GM23338 (cell line): ENCODE results near the gene TBCD. TPM values are rescaled to one million over a fixed set of nuclear protein-coding genes. Genes with fewer than 3 reads are reported as not detected.

Source experiments
- ATAC-seq: fragments of 200-7000 bp; cut with Tn5 transposase; 3 replicates; pipeline ENCODE4 v1.9.1; 2020
- DNase-seq: peaks from one replicate; pipeline ENCODE4 v3.0.0-alpha.2; 2015; ENCODE audit warnings: low spot score
- H2AFZ ChIP-seq: fragments of 200-600 bp; sonication (generic); 2 replicates; pipeline ENCODE4 v1.8.0; 2016; ENCODE audit warnings: antibody characterized with exemption, mild to moderate bottlenecking, moderate library complexity
- H3F3A ChIP-seq: fragments of 200-600 bp; sonication (generic); replicated peaks from 2 replicates; pipeline ENCODE4 v1.8.0; 2017; ENCODE audit warnings: antibody characterized with exemption, mixed run types, low read depth
- H3K27ac ChIP-seq: fragments of 200-600 bp; sonication (generic); 2 replicates; pipeline ENCODE4 v1.6.1; 2016; ENCODE audit warnings: low read depth
- H3K27me3 ChIP-seq: fragments of 200-600 bp; sonication (generic); 2 replicates; pipeline ENCODE4 v1.8.0; 2016; ENCODE audit warnings: mild to moderate bottlenecking, mixed run types, moderate library complexity; ENCODE audit not compliant: insufficient read depth
- H3K36me3 ChIP-seq: fragments of 200-600 bp; sonication (generic); 2 replicates; pipeline ENCODE4 v1.8.0; 2016; ENCODE audit warnings: mild to moderate bottlenecking; ENCODE audit not compliant: insufficient read depth
- H3K4me1 ChIP-seq: fragments of 200-600 bp; sonication (generic); 2 replicates; pipeline ENCODE4 v1.8.0; 2016; ENCODE audit warnings: mild to moderate bottlenecking, moderate library complexity; ENCODE audit not compliant: insufficient read depth
- H3K4me2 ChIP-seq: fragments of 200-600 bp; sonication (generic); 2 replicates; pipeline ENCODE4 v1.7.1; 2017; ENCODE audit warnings: mixed run types
- H3K4me3 ChIP-seq: fragments of 200-600 bp; sonication (generic); 2 replicates; pipeline ENCODE4 v1.6.1; 2016; ENCODE audit warnings: mixed run types
- H3K79me2 ChIP-seq: fragments of 200-600 bp; sonication (generic); replicated peaks from 2 replicates; pipeline ENCODE4 v1.8.0; 2017; ENCODE audit warnings: mild to moderate bottlenecking; ENCODE audit not compliant: insufficient read depth
- H3K9me2 ChIP-seq: fragments of 200-600 bp; sonication (generic); 2 replicates; pipeline ENCODE4 v1.8.0; 2017; ENCODE audit not compliant: insufficient read depth
- H4K20me1 ChIP-seq: fragments of 200-600 bp; sonication (generic); replicated peaks from 2 replicates; pipeline ENCODE4 v1.8.0; 2017; ENCODE audit warnings: mild to moderate bottlenecking; ENCODE audit not compliant: insufficient read depth
- H3K27ac Mint-ChIP-seq: 2 replicates; pipeline ENCODE4 v1.8.0; 2020; ENCODE audit warnings: inconsistent platforms, mild to moderate bottlenecking, moderate library complexity, mixed read lengths
- H3K27me3 Mint-ChIP-seq: 3 replicates; pipeline ENCODE4 v1.8.0; 2022; ENCODE audit warnings: low read depth, mild to moderate bottlenecking, moderate library complexity, mixed read lengths, inconsistent platforms; ENCODE audit not compliant: insufficient read depth, poor library complexity
- H3K36me3 Mint-ChIP-seq: 3 replicates; pipeline ENCODE4 v1.8.0; 2021; ENCODE audit warnings: low read depth, mild to moderate bottlenecking, inconsistent platforms, moderate library complexity, mixed read lengths
- H3K4me1 Mint-ChIP-seq: 3 replicates; pipeline ENCODE4 v1.8.0; 2020; ENCODE audit warnings: mild to moderate bottlenecking, inconsistent platforms, mixed read lengths
- H3K4me3 Mint-ChIP-seq: 3 replicates; pipeline ENCODE4 v1.8.0; 2021; ENCODE audit warnings: moderate library complexity, mild to moderate bottlenecking, inconsistent platforms, mixed read lengths
- H3K9me3 Mint-ChIP-seq: 3 replicates; pipeline ENCODE4 v1.8.0; 2020; ENCODE audit warnings: moderate library complexity, mild to moderate bottlenecking, inconsistent platforms, mixed read lengths
- CREB1 ChIP-seq: fragments of 250-450 bp; sonication (Bioruptor Pico); IDR thresholded peaks from 2 replicates; pipeline ENCODE4 v1.5.0; 2020; ENCODE audit warnings: low read depth, mild to moderate bottlenecking, moderate library complexity
- EZH2 ChIP-seq: fragments of 200-600 bp; sonication (generic); IDR thresholded peaks from one replicate; pipeline ENCODE4 v1.8.0; 2017; ENCODE audit warnings: antibody characterized with exemption, mild to moderate bottlenecking, low read depth; ENCODE audit not compliant: unreplicated experiment
- EZH2phosphoT487 ChIP-seq: fragments of 200-600 bp; sonication (generic); IDR thresholded peaks from one replicate; pipeline ENCODE4 v1.8.1; 2018; ENCODE audit warnings: antibody characterized with exemption; ENCODE audit not compliant: unreplicated experiment
- JUNB ChIP-seq: IDR thresholded peaks from one replicate; pipeline ENCODE4 v1.6.1; 2016; ENCODE audit warnings: antibody characterized with exemption; ENCODE audit not compliant: unreplicated experiment
- NANOG ChIP-seq: IDR thresholded peaks from 2 replicates; pipeline ENCODE4 v1.6.1; 2016; ENCODE audit warnings: antibody characterized with exemption, borderline replicate concordance
- POLR2AphosphoS5 ChIP-seq: IDR thresholded peaks from 2 replicates; pipeline ENCODE4 v1.6.1; 2016; ENCODE audit warnings: antibody characterized with exemption, low read depth
- STAT1 ChIP-seq: IDR thresholded peaks from one replicate; pipeline ENCODE4 v1.6.1; 2016; ENCODE audit warnings: antibody characterized with exemption; ENCODE audit not compliant: unreplicated experiment
- ZNF114 ChIP-seq: fragments of 250-450 bp; sonication (Bioruptor Pico); IDR thresholded peaks from 2 replicates; pipeline ENCODE4 v1.5.0; 2020; ENCODE audit warnings: mild to moderate bottlenecking, moderate library complexity
- ZNF331 ChIP-seq: fragments of 250-450 bp; sonication (Bioruptor Pico); IDR thresholded peaks from 2 replicates; pipeline ENCODE4 v1.5.0; 2020; ENCODE audit warnings: low read depth, mild to moderate bottlenecking, moderate library complexity
- polyA plus RNA-seq: library from polyadenylated mRNA; unstranded; fragments of >200 nt; fragmentation: Nextera tagmentation; extraction: Ambion mirVana; gene quantifications from 2 replicates; pipeline ENCODE4 v1.2.1, GENCODE V29; 2016
- total RNA-seq: library from RNA; depleted of rRNA; stranded (reverse); fragments of >200 nt; shearing (Covaris generic); gene quantifications from 2 replicates; pipeline ENCODE4 v1.2.3, GENCODE V29; 2014
- TF ChIP-seq, protein P1 (sequence below): IDR thresholded peaks from one replicate; pipeline ENCODE4 v1.6.1; 2018; ENCODE audit warnings: antibody characterized with exemption; ENCODE audit not compliant: unreplicated experiment
- TF ChIP-seq, protein P2 (sequence below): IDR thresholded peaks from 2 replicates; pipeline ENCODE4 v1.6.1; 2016; ENCODE audit warnings: antibody characterized with exemption
- TF ChIP-seq, protein P3 (sequence below): fragments of 250-450 bp; sonication (Bioruptor Pico); IDR thresholded peaks from 2 replicates; pipeline ENCODE4 v1.5.0; 2020; ENCODE audit warnings: mild to moderate bottlenecking, moderate library complexity
- TF ChIP-seq, protein P4 (sequence below), 2 experiments: fragments of 200-600 bp in 1 of 2; sonication (generic) in 1 of 2; conservative IDR thresholded peaks; 2 replicates each; pipeline versions ENCODE4 v1.5.1 to v1.6.1; 2016 to 2017; ENCODE audit warnings: antibody characterized with exemption in 2 of 2, low read depth in 2 of 2, mild to moderate bottlenecking in 2 of 2, moderate library complexity in 1 of 2

TBCD gene
- total and polyA plus RNA-seq, 2 experiments from 2014 or later = 75.0 to 116 TPM

DNA sequence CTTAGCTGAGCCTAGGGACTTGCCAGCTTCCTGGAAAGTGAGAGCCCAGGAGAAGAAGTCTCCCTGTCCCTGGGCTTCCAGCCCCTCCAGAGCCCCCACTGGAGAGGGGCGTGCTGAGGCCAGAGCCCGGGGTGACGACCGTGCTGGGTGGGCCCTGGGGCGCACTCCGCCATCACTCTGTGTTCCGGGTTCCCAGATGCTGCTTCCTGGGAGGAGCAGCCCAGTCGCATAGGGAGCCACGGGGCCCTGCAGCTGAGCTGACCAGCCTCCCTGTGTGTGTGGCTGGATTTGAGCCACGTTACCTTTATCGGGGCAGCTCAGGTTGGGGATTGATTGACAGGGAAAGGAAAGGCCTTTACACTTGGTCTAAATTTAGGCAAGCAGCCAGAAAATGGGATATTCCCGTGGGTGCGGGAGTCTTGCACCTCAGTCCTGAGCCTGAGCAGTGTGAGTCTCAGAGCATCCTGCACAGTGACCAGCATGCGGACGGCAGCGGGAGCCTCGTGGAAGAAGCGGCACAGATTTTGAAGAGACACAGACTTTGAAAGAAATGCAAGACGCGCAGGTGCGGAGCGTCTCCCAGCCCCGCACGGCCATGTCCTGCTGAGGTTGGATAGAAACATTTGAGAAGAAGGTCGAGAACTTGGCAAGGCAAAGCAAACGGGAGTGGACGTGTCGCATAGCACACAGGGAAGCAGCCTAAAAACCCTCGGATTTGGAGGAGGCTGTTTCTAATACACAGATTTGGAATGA is 139.2 kb downstream of the TBCD start:
- H3K27me3 Mint-ChIP-seq = peaks cover 4% of the 10 kb centered on the region
- DNase-seq (no peak), ATAC-seq (no peak)
- Histone ChIP-seq H3K4me2 (no peak overlapping the region), H4K20me1 (peaks cover 5% of the 10 kb centered on the region; the same call in 1 of the 2 replicates), H3K27me3 (no peaks in the 10 kb centered on the region), H2AFZ (no peak overlapping the region), H3K4me3 (no peak overlapping the region), H3K79me2 (peaks cover 24% of the 10 kb centered on the region), H3K27ac (no peak overlapping the region), H3K4me1 (no peaks in the 10 kb centered on the region), H3K9me2 (no peaks in the 10 kb centered on the region), H3F3A (0 out of 2 replicates have a peak, but pooled peaks cover 4% of the 10 kb centered on the region), H3K36me3 (0 out of 2 replicates have a peak, but pooled peaks cover 3% of the 10 kb centered on the region)
- no peaks in the 10 kb centered on the region; the same call in 2 of the 3 replicates for H3K9me3 Mint-ChIP-seq
- TF ChIP-seq ZNF114 (CRISPR knock-in tag) (no peak), NANOG (no peak), STAT1 (no peak), CREB1 (CRISPR knock-in tag) (no peak), EZH2phosphoT487 (no peak), JUNB (no peak), POLR2AphosphoS5 (no peak), ZNF331 (CRISPR knock-in tag) (no peak), EZH2 (no peak)
- TF ChIP-seq, protein P1, sequence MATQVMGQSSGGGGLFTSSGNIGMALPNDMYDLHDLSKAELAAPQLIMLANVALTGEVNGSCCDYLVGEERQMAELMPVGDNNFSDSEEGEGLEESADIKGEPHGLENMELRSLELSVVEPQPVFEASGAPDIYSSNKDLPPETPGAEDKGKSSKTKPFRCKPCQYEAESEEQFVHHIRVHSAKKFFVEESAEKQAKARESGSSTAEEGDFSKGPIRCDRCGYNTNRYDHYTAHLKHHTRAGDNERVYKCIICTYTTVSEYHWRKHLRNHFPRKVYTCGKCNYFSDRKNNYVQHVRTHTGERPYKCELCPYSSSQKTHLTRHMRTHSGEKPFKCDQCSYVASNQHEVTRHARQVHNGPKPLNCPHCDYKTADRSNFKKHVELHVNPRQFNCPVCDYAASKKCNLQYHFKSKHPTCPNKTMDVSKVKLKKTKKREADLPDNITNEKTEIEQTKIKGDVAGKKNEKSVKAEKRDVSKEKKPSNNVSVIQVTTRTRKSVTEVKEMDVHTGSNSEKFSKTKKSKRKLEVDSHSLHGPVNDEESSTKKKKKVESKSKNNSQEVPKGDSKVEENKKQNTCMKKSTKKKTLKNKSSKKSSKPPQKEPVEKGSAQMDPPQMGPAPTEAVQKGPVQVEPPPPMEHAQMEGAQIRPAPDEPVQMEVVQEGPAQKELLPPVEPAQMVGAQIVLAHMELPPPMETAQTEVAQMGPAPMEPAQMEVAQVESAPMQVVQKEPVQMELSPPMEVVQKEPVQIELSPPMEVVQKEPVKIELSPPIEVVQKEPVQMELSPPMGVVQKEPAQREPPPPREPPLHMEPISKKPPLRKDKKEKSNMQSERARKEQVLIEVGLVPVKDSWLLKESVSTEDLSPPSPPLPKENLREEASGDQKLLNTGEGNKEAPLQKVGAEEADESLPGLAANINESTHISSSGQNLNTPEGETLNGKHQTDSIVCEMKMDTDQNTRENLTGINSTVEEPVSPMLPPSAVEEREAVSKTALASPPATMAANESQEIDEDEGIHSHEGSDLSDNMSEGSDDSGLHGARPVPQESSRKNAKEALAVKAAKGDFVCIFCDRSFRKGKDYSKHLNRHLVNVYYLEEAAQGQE = no peak
- TF ChIP-seq, protein P2, sequence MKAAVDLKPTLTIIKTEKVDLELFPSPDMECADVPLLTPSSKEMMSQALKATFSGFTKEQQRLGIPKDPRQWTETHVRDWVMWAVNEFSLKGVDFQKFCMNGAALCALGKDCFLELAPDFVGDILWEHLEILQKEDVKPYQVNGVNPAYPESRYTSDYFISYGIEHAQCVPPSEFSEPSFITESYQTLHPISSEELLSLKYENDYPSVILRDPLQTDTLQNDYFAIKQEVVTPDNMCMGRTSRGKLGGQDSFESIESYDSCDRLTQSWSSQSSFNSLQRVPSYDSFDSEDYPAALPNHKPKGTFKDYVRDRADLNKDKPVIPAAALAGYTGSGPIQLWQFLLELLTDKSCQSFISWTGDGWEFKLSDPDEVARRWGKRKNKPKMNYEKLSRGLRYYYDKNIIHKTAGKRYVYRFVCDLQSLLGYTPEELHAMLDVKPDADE = no peak
- TF ChIP-seq, protein P3, sequence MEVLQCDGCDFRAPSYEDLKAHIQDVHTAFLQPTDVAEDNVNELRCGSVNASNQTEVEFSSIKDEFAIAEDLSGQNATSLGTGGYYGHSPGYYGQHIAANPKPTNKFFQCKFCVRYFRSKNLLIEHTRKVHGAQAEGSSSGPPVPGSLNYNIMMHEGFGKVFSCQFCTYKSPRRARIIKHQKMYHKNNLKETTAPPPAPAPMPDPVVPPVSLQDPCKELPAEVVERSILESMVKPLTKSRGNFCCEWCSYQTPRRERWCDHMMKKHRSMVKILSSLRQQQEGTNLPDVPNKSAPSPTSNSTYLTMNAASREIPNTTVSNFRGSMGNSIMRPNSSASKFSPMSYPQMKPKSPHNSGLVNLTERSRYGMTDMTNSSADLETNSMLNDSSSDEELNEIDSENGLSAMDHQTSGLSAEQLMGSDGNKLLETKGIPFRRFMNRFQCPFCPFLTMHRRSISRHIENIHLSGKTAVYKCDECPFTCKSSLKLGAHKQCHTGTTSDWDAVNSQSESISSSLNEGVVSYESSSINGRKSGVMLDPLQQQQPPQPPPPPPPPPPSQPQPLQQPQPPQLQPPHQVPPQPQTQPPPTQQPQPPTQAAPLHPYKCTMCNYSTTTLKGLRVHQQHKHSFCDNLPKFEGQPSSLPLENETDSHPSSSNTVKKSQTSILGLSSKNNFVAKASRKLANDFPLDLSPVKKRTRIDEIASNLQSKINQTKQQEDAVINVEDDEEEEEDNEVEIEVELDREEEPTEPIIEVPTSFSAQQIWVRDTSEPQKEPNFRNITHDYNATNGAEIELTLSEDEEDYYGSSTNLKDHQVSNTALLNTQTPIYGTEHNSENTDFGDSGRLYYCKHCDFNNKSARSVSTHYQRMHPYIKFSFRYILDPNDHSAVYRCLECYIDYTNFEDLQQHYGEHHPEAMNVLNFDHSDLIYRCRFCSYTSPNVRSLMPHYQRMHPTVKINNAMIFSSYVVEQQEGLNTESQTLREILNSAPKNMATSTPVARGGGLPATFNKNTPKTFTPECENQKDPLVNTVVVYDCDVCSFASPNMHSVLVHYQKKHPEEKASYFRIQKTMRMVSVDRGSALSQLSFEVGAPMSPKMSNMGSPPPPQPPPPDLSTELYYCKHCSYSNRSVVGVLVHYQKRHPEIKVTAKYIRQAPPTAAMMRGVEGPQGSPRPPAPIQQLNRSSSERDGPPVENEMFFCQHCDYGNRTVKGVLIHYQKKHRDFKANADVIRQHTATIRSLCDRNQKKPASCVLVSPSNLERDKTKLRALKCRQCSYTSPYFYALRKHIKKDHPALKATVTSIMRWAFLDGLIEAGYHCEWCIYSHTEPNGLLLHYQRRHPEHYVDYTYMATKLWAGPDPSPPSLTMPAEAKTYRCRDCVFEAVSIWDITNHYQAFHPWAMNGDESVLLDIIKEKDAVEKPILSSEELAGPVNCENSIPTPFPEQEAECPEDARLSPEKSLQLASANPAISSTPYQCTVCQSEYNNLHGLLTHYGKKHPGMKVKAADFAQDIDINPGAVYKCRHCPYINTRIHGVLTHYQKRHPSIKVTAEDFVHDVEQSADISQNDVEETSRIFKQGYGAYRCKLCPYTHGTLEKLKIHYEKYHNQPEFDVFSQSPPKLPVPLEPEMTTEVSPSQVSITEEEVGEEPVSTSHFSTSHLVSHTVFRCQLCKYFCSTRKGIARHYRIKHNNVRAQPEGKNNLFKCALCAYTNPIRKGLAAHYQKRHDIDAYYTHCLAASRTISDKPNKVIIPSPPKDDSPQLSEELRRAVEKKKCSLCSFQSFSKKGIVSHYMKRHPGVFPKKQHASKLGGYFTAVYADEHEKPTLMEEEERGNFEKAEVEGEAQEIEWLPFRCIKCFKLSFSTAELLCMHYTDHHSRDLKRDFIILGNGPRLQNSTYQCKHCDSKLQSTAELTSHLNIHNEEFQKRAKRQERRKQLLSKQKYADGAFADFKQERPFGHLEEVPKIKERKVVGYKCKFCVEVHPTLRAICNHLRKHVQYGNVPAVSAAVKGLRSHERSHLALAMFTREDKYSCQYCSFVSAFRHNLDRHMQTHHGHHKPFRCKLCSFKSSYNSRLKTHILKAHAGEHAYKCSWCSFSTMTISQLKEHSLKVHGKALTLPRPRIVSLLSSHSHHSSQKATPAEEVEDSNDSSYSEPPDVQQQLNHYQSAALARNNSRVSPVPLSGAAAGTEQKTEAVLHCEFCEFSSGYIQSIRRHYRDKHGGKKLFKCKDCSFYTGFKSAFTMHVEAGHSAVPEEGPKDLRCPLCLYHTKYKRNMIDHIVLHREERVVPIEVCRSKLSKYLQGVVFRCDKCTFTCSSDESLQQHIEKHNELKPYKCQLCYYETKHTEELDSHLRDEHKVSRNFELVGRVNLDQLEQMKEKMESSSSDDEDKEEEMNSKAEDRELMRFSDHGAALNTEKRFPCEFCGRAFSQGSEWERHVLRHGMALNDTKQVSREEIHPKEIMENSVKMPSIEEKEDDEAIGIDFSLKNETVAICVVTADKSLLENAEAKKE (CRISPR knock-in tag) = no peak
- TF ChIP-seq, protein P4, sequence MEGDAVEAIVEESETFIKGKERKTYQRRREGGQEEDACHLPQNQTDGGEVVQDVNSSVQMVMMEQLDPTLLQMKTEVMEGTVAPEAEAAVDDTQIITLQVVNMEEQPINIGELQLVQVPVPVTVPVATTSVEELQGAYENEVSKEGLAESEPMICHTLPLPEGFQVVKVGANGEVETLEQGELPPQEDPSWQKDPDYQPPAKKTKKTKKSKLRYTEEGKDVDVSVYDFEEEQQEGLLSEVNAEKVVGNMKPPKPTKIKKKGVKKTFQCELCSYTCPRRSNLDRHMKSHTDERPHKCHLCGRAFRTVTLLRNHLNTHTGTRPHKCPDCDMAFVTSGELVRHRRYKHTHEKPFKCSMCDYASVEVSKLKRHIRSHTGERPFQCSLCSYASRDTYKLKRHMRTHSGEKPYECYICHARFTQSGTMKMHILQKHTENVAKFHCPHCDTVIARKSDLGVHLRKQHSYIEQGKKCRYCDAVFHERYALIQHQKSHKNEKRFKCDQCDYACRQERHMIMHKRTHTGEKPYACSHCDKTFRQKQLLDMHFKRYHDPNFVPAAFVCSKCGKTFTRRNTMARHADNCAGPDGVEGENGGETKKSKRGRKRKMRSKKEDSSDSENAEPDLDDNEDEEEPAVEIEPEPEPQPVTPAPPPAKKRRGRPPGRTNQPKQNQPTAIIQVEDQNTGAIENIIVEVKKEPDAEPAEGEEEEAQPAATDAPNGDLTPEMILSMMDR (conservative IDR thresholded peaks at IDR 0.05; ENCODE audit: low read depth in 2 of 2) = no peak
- H3K4me1 Mint-ChIP-seq = peaks cover 33% of the 10 kb centered on the region
- peaks cover 40% of the 10 kb centered on the region for H3K36me3 Mint-ChIP-seq
- H3K4me3 Mint-ChIP-seq = no peak overlapping the region
- H3K27ac Mint-ChIP-seq = peak overlapping the region; percentile 92
